Esophagus muscularis mucosa (tissue), 4 donors: ENCODE measurements around the gene CD7. TPM values are rescaled to one million over a fixed set of nuclear protein-coding genes. Genes with fewer than 3 reads are reported as not detected.

ENCODE experiments used
- DNase-seq: peaks from one replicate; pipeline ENCODE4 v3.0.0-alpha.2; 2017; ENCODE audit errors: extremely low spot score
- H3K27ac ChIP-seq, 4 donors: fragments of 200-600 bp; sonication (generic); replicated peaks in 1 of 4; 1 replicate in 3 of 4; 2 replicates in 1 of 4; pipeline ENCODE4 v1.5.1; 2016 to 2019; ENCODE audit warnings: mild to moderate bottlenecking in 1 of 4
- H3K27me3 ChIP-seq, 4 donors: fragments of 200-600 bp; sonication (generic); one replicate each; pipeline versions ENCODE4 v1.5.1 to v1.6.0; 2016 to 2019
- H3K36me3 ChIP-seq, 4 donors: fragments of 200-600 bp; sonication (generic); one replicate each; pipeline ENCODE4 v1.5.1; 2016 to 2019
- H3K4me1 ChIP-seq, 4 donors: fragments of 200-600 bp; sonication (generic); one replicate each; pipeline ENCODE4 v1.5.1; 2016 to 2019
- H3K4me3 ChIP-seq, 4 donors: fragments of 200-600 bp; sonication (generic); 1 replicate in 2 of 4; 2 replicates in 2 of 4; pipeline ENCODE4 v1.5.1; 2016 to 2019; ENCODE audit warnings: mild to moderate bottlenecking in 4 of 4, moderate library complexity in 1 of 4
- H3K9me3 ChIP-seq, 4 donors: fragments of 200-600 bp; sonication (generic); 1 replicate in 3 of 4; 2 replicates in 1 of 4; pipeline ENCODE4 v1.5.1; 2016 to 2019
- CTCF ChIP-seq, 3 experiments: fragments of 200-600 bp in 2 of 3; fragments of 450-650 bp in 1 of 3; sonication (generic) in 2 of 3; IDR thresholded peaks; one replicate each; pipeline ENCODE4 v1.5.1; 2017 to 2019; ENCODE audit warnings: antibody characterized with exemption in 3 of 3, mild to moderate bottlenecking in 2 of 3, moderate library complexity in 1 of 3
- EP300 ChIP-seq: sonication (generic); formaldehyde crosslinking; IDR thresholded peaks from one replicate; pipeline ENCODE4 v1.6.1; 2017; ENCODE audit warnings: antibody characterized with exemption
- POLR2A ChIP-seq: fragments of 450-650 bp; IDR thresholded peaks from one replicate; pipeline ENCODE4 v1.6.1; 2017; ENCODE audit warnings: antibody characterized with exemption, moderate library complexity, mild to moderate bottlenecking, low read depth
- POLR2AphosphoS5 ChIP-seq, 2 donors: sonication (generic); formaldehyde crosslinking; IDR thresholded peaks; one replicate each; pipeline ENCODE4 v1.6.1; 2017; ENCODE audit warnings: antibody characterized with exemption in 2 of 2
- WGBS: methylation state at CpG from one replicate; pipeline ENCODE4 v1.1.5; 2018; 5-methylcytosine and 5-hydroxymethylcytosine counted together
- intact Hi-C: fragments of 100-400 bp; cut with DNase I; formaldehyde crosslinking; loops from one replicate; pipeline ENCODE4 v1.15.1; 2023
- total RNA-seq, 4 donors: library from RNA; depleted of rRNA; stranded (reverse); fragments of >200 nt; gene quantifications; one replicate each; pipeline versions ENCODE4 v1.1.0 to v1.2.1, GENCODE V29; 2016

Gene CD7
- total RNA-seq, 4 donors from 2014 or later = 0.91 to 5.7 (median 2.0) TPM; not detected in 1

- no peaks in the 10 kb centered on the region for H3K27me3 ChIP-seq
- WGBS = 86% methylated on average over 5 of the region's 5 CpGs
- intact Hi-C loops = no loop called here
These were observed 40.5 kb downstream of the CD7 start for GRCh38 chr17:82276938-82277337.

GRCh38 chr17:82275326-82275725, 42.1 kb downstream of the CD7 start:
- Histone ChIP-seq H3K36me3 (peaks cover 8 to 28% (median 20%) of the 10 kb centered on the region in 4 donors), H3K9me3 (no peaks in the 10 kb centered on the region), H3K4me1 (peaks cover 34 to 44% (median 39%) of the 10 kb centered on the region in 4 donors), H3K27me3 (no peaks in the 10 kb centered on the region), H3K27ac (no peak overlapping the region), H3K4me3 (no peak overlapping the region)
- DNase-seq = no peak
- WGBS = 95% methylated on average over 14 of the region's 14 CpGs
- TF ChIP-seq POLR2AphosphoS5 (IDR thresholded peaks at IDR 0.05) (no peak), POLR2A (no peak), EP300 (no peak), CTCF (IDR thresholded peaks at IDR 0.05) (no peak)
- intact Hi-C loops = loop anchor here (2.0 kb wide), 1 partner anchor 15 kb away; no protein-coding TSS in a partner anchor

More at GRCh38 chr17:82276938-82277337, 40.5 kb downstream of the CD7 start:
- no peak overlapping the region for H3K4me3 ChIP-seq
- no peak overlapping the region for H3K27ac ChIP-seq
- H3K4me1 ChIP-seq = peaks cover 17 to 28% (median 23%) of the 10 kb centered on the region in 4 donors
- DNase-seq = no peak
- no peaks in the 10 kb centered on the region for H3K9me3 ChIP-seq
- TF ChIP-seq POLR2A (no peak), CTCF (IDR thresholded peaks at IDR 0.05) (no peak), EP300 (no peak), POLR2AphosphoS5 (IDR thresholded peaks at IDR 0.05) (no peak)
- H3K36me3 ChIP-seq = peaks cover 0 to 13% (median 7%) of the 10 kb centered on the region in 4 donors

- intact Hi-C loops = loop anchor here (2.0 kb wide), 1 partner anchor 16 kb away; no protein-coding TSS in a partner anchor
These were observed 43.0 kb downstream of the CD7 start for GRCh38 chr17:82274134-82275020.

More at GRCh38 chr17:82274134-82275020, 43.0 kb downstream of the CD7 start:
- Histone ChIP-seq H3K4me3 (peak overlapping the region; percentile 98 to 100 (median 100)), H3K27me3 (no peaks in the 10 kb centered on the region), H3K36me3 (peaks cover 8 to 33% (median 23%) of the 10 kb centered on the region in 4 donors), H3K9me3 (no peaks in the 10 kb centered on the region), H3K4me1 (peaks cover 42 to 53% (median 49%) of the 10 kb centered on the region in 4 donors), H3K27ac (peak overlapping the region; percentile 99 to 100 (median 100))
- no peak for DNase-seq
- WGBS = 70% methylated on average over 23 of the region's 27 CpGs
- TF ChIP-seq POLR2AphosphoS5 (IDR thresholded peaks at IDR 0.05) (no peak), EP300 (no peak), POLR2A (no peak), CTCF (IDR thresholded peaks at IDR 0.05) (no peak)
